Neural progenitor cell (in vitro differentiated cells): Measurements from ENCODE around the gene RMI1. TPM values are rescaled to one million over a fixed set of nuclear protein-coding genes. Genes with fewer than 3 reads are reported as not detected.
A peak's percentile ranks its signal among the peaks of the same experiment; 100 is the strongest.

ENCODE experiments used
- DNase-seq: peaks from one replicate; pipeline ENCODE4 v3.0.0-alpha.2; 2016; ENCODE audit warnings: low spot score
- H2AFZ ChIP-seq: fragments of 200-600 bp; sonication (generic); replicated peaks from 2 replicates; pipeline ENCODE4 v1.6.1; 2016; ENCODE audit warnings: antibody characterized with exemption
- H3F3A ChIP-seq: fragments of 200-600 bp; sonication (generic); 2 replicates; pipeline ENCODE4 v1.6.1; 2016; ENCODE audit warnings: antibody characterized with exemption, low read depth
- H3K27ac ChIP-seq: fragments of 200-600 bp; sonication (generic); 2 replicates; pipeline ENCODE4 v1.5.1; 2016; ENCODE audit warnings: mild to moderate bottlenecking
- H3K27me3 ChIP-seq: fragments of 200-600 bp; sonication (generic); 2 replicates; pipeline ENCODE4 v1.6.1; 2016; ENCODE audit warnings: mild to moderate bottlenecking, moderate library complexity
- H3K36me3 ChIP-seq: fragments of 200-600 bp; sonication (generic); 2 replicates; pipeline ENCODE4 v1.5.1; 2016
- H3K4me1 ChIP-seq: fragments of 200-600 bp; sonication (generic); 2 replicates; pipeline ENCODE4 v1.6.1; 2016; ENCODE audit warnings: mixed run types
- H3K4me2 ChIP-seq: fragments of 200-600 bp; sonication (generic); 2 replicates; pipeline ENCODE4 v1.6.1; 2016
- H3K4me3 ChIP-seq: fragments of 200-600 bp; sonication (generic); 2 replicates; pipeline ENCODE4 v1.5.1; 2016
- H3K79me2 ChIP-seq: fragments of 200-600 bp; sonication (generic); 2 replicates; pipeline ENCODE4 v1.6.1; 2016; ENCODE audit warnings: low read depth
- H3K9ac ChIP-seq: fragments of 200-600 bp; sonication (generic); 2 replicates; pipeline ENCODE4 v1.6.1; 2016
- H3K9me3 ChIP-seq: fragments of 200-600 bp; sonication (generic); 2 replicates; pipeline ENCODE4 v1.5.1; 2016; ENCODE audit warnings: low read depth
- H4K20me1 ChIP-seq: fragments of 200-600 bp; sonication (generic); 2 replicates; pipeline ENCODE4 v1.6.1; 2016; ENCODE audit warnings: low read depth
- H3K27ac Mint-ChIP-seq: 3 replicates; pipeline ENCODE4 v1.8.0; 2021; ENCODE audit warnings: mixed read lengths
- H3K27me3 Mint-ChIP-seq: 2 replicates; pipeline ENCODE4 v1.8.0; 2022; ENCODE audit warnings: low read depth, mild to moderate bottlenecking, inconsistent platforms, moderate library complexity, mixed read lengths; ENCODE audit not compliant: insufficient read depth
- H3K36me3 Mint-ChIP-seq: 3 replicates; pipeline ENCODE4 v1.8.0; 2021; ENCODE audit warnings: mixed read lengths
- H3K4me1 Mint-ChIP-seq: 3 replicates; pipeline ENCODE4 v1.8.0; 2021; ENCODE audit warnings: mixed read lengths
- H3K4me3 Mint-ChIP-seq: 3 replicates; pipeline ENCODE4 v1.8.0; 2021; ENCODE audit warnings: mild to moderate bottlenecking, moderate library complexity, mixed read lengths
- H3K9me3 Mint-ChIP-seq: 3 replicates; pipeline ENCODE4 v1.8.0; 2020; ENCODE audit warnings: mixed read lengths
- EZH2 ChIP-seq: fragments of 200-600 bp; sonication (generic); IDR thresholded peaks from 2 replicates; pipeline ENCODE4 v1.6.1; 2017; ENCODE audit warnings: antibody characterized with exemption, mild to moderate bottlenecking, moderate library complexity
- EZH2phosphoT487 ChIP-seq: fragments of 200-600 bp; sonication (generic); IDR thresholded peaks from 2 replicates; pipeline ENCODE4 v1.6.1; 2017; ENCODE audit warnings: antibody characterized with exemption
- total RNA-seq: library from RNA; depleted of rRNA; stranded (reverse); fragments of >200 nt; gene quantifications from 2 replicates; pipeline ENCODE4 v1.2.3, GENCODE V29; 2015; ENCODE audit warnings: low replicate concordance
- TF ChIP-seq, protein P1 (sequence below): fragments of 200-600 bp; sonication (generic); IDR thresholded peaks from 2 replicates; pipeline ENCODE4 v1.5.1; 2017; ENCODE audit warnings: antibody characterized with exemption, mild to moderate bottlenecking

RMI1 gene
- total RNA-seq, 1 donor from 2014 or later: 35.7 TPM

DNA sequence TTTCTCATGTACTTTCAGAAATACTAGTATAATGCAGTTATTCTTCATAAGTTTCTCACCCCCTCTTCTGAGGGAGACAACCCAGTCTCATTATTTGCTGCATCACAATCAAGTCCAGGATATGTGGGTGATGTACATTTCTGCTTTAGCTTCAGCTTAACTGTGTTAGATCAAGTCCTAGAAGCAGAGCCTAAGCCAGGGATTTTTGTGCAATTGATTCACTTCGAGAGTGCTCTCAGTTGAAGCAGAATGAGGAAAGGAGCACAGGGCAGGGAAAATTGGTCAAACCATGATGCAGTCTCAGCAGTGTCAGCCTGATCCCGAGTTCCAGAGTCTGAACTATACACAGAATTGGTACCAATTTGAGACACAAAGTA is 15.6 kb upstream of the RMI1 start:
- H4K20me1 ChIP-seq: peaks cover 48% of the 10 kb centered on the region

DNA sequence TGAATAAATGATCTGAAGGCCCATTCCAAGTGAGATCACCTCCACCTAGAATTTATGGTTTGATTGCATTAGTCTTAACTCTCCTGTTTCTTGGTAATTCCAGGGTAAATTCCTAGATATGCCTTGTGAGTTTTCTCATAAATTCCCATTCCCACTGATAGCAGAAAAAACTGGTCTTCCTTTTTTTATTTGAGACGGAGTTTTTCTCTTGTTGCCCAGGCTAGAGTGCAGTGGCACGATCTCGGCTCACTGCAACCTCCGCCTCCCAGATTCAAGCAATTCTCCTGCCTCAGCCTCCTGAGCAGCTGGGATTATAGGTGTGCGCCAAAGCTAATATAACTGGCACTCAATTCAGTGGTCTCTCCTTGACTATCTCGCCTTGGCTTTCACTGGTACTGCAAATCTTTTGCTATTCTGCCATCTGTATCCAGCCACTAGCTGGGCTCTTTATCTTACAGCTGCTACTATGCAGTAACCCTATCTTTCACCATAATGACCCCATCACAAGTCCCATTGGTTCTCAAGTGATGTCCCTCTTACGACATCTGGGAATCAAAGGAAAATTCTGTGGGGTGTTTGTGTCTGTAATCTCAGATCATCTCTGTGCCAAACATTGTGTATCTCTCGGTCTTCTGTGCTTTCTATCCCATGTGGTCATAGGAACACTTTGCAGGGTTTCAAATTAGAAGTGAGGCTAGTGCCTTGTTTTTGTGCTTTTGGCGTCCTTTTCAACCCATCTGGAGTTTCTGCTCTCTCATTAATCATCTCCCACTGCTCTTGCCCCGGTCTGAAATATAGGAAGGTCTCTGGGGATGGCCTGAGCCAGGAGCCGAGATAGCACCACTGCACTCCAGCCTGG is 15.0 kb upstream of the RMI1 start:
- Histone ChIP-seq H2AFZ (no peak overlapping the region), H3K79me2 (peaks cover 23% of the 10 kb centered on the region), H3K4me2 (no peak overlapping the region), H4K20me1 (peaks cover 54% of the 10 kb centered on the region), H3K4me1 (no peaks in the 10 kb centered on the region), H3K4me3 (no peak overlapping the region), H3K27me3 (no peaks in the 10 kb centered on the region), H3K27ac (peak overlapping the region; percentile 23), H3F3A (peaks cover 62% of the 10 kb centered on the region), H3K9me3 (no peaks in the 10 kb centered on the region), H3K9ac (no peak overlapping the region), H3K36me3 (peaks cover 31% of the 10 kb centered on the region)
- no peak for DNase-seq
- H3K27ac Mint-ChIP-seq: no peak overlapping the region
- H3K4me3 Mint-ChIP-seq: no peak overlapping the region
- no peaks in the 10 kb centered on the region for H3K9me3 Mint-ChIP-seq
- H3K4me1 Mint-ChIP-seq: no peaks in the 10 kb centered on the region
- H3K36me3 Mint-ChIP-seq: peaks cover 23% of the 10 kb centered on the region
- TF ChIP-seq EZH2 (no peak), EZH2phosphoT487 (no peak)
- TF ChIP-seq, protein P1, sequence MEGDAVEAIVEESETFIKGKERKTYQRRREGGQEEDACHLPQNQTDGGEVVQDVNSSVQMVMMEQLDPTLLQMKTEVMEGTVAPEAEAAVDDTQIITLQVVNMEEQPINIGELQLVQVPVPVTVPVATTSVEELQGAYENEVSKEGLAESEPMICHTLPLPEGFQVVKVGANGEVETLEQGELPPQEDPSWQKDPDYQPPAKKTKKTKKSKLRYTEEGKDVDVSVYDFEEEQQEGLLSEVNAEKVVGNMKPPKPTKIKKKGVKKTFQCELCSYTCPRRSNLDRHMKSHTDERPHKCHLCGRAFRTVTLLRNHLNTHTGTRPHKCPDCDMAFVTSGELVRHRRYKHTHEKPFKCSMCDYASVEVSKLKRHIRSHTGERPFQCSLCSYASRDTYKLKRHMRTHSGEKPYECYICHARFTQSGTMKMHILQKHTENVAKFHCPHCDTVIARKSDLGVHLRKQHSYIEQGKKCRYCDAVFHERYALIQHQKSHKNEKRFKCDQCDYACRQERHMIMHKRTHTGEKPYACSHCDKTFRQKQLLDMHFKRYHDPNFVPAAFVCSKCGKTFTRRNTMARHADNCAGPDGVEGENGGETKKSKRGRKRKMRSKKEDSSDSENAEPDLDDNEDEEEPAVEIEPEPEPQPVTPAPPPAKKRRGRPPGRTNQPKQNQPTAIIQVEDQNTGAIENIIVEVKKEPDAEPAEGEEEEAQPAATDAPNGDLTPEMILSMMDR: no peak
- peaks cover 5% of the 10 kb centered on the region for H3K27me3 Mint-ChIP-seq

More for the DNA sequence above, 15.6 kb upstream of the RMI1 start:
- no peak for TF ChIP-seq EZH2
- TF ChIP-seq EZH2phosphoT487: no peak
- TF ChIP-seq, protein P1: no peak
- H3K9me3 ChIP-seq: no peaks in the 10 kb centered on the region
- peaks cover 25% of the 10 kb centered on the region for H3K36me3 ChIP-seq
- no peak overlapping the region for H3K4me2 ChIP-seq
- H3K9ac ChIP-seq: no peak overlapping the region
- no peak overlapping the region for H3K27ac Mint-ChIP-seq
- no peak overlapping the region for H3K4me3 Mint-ChIP-seq
- no peak overlapping the region for H2AFZ ChIP-seq
- no peaks in the 10 kb centered on the region for H3K27me3 ChIP-seq
- peaks cover 16% of the 10 kb centered on the region for H3K79me2 ChIP-seq
- H3K9me3 Mint-ChIP-seq: no peaks in the 10 kb centered on the region
- H3K36me3 Mint-ChIP-seq: peaks cover 20% of the 10 kb centered on the region
- DNase-seq: no peak
- H3K4me3 ChIP-seq: no peak overlapping the region
- H3F3A ChIP-seq: peaks cover 56% of the 10 kb centered on the region
- no peaks in the 10 kb centered on the region for H3K4me1 Mint-ChIP-seq
- H3K27ac ChIP-seq: peak overlapping the region; percentile 23
- H3K27me3 Mint-ChIP-seq: peaks cover 5% of the 10 kb centered on the region
- no peaks in the 10 kb centered on the region for H3K4me1 ChIP-seq

DNA sequence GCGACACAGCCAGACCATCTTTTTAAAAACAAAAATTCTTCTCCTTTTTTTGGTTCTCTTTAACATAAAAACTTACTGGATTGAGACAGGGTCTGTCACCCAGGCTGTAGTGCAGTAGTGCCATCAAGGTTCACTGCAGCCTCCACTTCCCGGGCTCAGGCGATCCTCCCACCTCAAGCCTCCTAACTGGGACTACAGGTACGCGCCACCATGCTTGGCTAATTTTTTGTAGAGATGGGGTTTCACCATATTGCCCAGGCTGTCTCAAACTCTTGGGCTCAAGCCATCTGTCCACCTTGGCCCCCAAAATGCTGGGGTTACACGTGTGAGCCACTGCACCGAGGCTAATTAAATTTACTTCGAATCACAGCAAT is 14.4 kb upstream of the RMI1 start:
- Mint-ChIP-seq H3K4me1 (no peaks in the 10 kb centered on the region), H3K4me3 (no peak overlapping the region), H3K27me3 (peaks cover 5% of the 10 kb centered on the region), H3K27ac (no peak overlapping the region), H3K36me3 (peaks cover 28% of the 10 kb centered on the region), H3K9me3 (no peaks in the 10 kb centered on the region)
- Histone ChIP-seq H3K4me1 (no peaks in the 10 kb centered on the region), H2AFZ (no peak overlapping the region), H3K27me3 (no peaks in the 10 kb centered on the region), H3K4me2 (no peak overlapping the region), H3F3A (peaks cover 68% of the 10 kb centered on the region), H3K9me3 (no peaks in the 10 kb centered on the region), H3K79me2 (peaks cover 29% of the 10 kb centered on the region), H3K9ac (no peak overlapping the region), H3K36me3 (peaks cover 38% of the 10 kb centered on the region), H4K20me1 (peaks cover 60% of the 10 kb centered on the region), H3K27ac (peak overlapping the region; percentile 23), H3K4me3 (no peak overlapping the region)
- DNase-seq: no peak
- no peak for TF ChIP-seq EZH2
- TF ChIP-seq EZH2phosphoT487: no peak
- TF ChIP-seq, protein P1: no peak
